Measurements from ENCODE around the gene CDHR5.

The CDHR5 gene

DNA sequence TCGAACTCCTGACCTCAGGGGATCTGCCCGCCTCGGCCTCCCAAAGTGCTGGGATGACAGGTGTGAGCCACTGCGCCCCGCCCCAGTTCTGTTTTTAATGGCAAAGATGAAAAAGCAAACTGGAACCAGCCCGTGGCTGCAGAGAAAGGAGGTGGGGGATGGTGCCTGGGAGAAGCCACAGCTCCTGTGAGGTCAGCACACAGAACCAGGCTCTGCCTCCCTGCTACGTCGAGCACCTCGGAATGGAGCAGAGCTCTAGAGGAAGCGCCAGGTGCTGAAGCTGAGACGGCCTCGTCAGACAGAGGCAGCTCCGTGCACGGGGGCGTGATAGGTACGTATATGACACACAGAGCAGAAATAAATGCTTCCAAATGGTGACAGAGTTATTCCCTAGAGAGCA, 20.8 kb upstream of the CDHR5 start:
- no peak for DNase-seq (ENCODE audit: low spot score)

DNA sequence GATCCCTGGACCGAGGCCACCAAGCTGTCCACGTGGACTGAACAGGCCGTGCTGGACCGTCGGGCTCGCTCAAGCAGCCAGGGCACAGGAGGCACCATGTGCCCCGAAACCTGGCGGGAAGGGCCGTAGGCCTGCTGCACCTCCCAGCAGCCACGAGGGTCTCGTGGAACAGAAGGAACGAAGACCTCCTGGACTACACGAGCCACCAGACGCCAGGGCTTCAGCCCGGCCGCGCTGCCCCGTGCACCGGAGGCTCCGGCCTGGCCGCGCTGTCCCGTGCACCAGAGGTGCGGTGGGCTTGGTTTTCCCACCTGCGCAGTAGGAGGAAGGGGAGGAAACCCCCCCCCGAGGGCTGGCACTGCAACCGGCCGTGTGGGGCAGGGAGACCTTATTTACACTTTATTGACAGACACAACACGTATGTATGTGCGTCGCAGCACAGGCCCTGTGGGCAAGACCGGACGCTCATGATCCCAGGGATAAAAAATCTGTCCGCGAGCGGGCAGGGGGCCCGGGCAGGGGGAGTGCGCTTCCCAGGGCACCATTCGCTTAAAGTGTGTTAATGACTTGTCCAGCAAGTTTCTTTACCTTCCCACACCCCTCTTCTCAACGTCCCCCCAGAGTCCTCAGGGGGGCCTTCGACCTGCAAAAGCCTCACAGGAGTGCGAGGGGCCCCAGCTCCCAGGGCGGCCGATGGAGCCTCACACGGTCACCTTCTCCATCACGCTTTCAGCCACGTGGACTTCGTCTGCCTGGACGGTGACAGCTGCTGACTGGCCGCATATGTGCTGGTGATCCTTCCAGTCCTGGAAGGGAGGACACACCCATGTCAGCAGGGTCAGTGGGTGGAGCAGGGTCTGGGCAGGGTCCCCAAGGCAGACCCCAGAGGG, 19.3 kb upstream of the CDHR5 start:
- DNase-seq (ENCODE audit: low spot score) = no peak

DNA sequence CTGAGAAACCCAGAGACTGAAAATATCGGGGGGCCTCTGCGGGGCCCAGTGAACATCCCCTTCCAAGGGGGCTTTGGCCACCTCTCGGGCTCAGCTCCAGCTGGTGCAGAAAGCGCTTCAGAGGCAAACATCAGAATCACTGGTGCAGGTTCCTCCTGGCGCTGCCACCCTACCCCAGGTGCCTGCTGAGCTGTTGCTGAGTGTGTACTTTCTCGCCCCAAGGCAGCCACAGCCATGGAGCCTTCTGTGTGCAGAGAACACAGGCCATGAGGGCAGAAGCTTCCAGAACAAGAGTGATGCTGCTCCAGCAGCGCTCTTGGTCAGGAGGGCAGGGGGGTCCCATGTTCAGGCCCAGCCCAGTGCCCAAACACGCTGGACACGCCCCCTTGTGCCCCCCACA, 18.6 kb upstream of the CDHR5 start:
- DNase-seq (ENCODE audit: low spot score) = no peak

DNA sequence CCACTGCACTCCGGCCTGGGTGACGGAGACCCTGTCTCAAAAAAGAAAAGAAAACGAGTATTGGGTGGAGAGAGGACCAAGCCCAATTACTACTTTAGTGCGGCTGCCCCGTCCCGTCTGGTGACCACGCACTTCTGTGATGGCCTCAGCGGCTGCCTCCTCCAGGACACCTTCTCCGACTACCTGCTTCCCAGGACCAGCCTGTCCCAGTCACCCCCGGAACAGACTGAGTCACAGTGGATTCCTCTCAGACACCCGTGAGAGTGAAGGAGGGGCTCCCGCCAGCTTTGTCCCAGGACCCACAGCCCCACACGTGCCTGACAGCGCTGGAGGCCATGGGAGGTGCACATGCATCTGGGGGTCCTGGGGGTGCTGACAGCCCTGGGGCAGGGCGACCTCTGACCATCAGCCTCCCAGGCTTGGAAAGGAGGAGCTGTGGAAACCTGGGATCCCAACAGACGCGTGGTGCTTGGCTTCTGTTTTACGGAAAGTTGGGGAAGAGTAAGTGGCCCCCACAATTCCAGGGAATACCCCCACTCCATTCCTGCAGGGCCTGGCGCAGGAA, 17.1 kb upstream of the CDHR5 start:
- no peak for DNase-seq (ENCODE audit: low spot score)

DNA sequence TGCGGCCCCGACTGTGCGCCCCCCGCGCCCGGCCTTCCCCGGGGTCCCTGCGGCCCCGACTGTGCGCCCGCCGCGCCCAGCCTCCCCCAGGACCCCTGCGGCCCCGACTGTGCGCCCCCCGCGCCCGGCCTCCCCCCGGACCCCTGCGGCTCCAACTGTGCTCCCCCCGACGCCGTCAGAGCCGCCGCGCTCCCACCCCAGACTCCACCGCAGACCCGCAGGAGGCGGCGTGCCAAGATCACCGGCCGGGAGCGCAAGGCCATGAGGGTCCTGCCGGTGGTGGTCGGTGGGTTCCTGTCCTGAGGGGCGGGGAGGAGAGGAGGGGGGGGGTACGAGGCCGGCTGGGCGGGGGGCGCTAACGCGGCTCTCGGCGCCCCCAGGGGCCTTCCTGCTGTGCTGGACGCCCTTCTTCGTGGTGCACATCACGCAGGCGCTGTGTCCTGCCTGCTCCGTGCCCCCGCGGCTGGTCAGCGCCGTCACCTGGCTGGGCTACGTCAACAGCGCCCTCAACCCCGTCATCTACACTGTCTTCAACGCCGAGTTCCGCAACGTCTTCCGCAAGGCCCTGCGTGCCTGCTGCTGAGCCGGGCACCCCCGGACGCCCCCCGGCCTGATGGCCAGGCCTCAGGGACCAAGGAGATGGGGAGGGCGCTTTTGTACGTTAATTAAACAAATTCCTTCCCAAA, 15.4 kb upstream of the CDHR5 start:
- DNase-seq (ENCODE audit: low spot score) = no peak

DNA sequence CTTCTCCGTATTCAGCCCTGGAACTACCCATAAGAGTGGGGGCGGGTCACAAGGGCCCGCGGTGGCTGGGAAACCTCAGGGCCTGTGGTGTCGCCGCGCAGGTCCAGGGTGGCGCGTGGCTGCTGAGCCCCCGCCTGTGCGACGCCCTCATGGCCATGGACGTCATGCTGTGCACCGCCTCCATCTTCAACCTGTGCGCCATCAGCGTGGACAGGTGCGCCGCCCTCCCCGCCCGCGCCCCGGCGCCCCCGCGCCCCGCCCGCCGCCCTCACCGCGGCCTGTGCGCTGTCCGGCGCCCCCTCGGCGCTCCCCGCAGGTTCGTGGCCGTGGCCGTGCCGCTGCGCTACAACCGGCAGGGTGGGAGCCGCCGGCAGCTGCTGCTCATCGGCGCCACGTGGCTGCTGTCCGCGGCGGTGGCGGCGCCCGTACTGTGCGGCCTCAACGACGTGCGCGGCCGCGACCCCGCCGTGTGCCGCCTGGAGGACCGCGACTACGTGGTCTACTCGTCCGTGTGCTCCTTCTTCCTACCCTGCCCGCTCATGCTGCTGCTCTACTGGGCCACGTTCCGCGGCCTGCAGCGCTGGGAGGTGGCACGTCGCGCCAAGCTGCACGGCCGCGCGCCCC, 14.7 kb upstream of the CDHR5 start:
- DNase-seq (ENCODE audit: low spot score) = no peak

DNA sequence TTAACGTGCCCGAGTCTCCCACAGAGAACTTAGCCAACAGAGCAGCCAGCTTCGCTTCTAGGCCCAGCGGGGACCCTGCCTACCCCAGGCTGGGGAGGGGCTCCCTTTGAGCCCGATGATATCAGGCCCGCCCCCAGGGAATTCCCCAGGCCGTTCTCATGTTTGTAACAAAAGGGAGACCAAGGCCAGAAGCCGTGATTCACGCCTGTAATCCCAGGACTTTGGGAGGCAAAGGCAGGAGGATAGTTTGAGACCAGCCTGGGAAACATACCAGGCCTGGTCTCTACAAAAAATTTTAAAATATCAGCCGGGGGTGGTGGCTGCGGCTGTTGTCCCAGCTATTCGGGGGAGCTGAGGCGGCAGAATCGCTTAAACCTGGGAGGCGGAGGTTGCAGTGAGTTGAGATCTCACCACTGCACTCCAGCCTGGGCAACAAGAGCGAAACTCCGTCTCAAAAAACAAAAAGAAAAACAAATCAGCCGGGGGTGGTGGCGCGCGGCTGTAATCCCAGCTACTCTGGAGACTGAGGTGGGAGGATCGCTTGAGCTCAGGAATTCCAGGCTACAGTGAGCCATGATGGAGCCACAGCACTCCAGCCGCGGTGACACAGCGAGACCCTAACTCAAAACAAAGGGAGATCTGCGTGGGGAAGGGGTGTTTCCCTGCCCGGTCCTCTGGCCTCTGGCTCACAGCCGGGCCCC, 14.0 kb upstream of the CDHR5 start:
- no peak for DNase-seq (ENCODE audit: low spot score)

DNA sequence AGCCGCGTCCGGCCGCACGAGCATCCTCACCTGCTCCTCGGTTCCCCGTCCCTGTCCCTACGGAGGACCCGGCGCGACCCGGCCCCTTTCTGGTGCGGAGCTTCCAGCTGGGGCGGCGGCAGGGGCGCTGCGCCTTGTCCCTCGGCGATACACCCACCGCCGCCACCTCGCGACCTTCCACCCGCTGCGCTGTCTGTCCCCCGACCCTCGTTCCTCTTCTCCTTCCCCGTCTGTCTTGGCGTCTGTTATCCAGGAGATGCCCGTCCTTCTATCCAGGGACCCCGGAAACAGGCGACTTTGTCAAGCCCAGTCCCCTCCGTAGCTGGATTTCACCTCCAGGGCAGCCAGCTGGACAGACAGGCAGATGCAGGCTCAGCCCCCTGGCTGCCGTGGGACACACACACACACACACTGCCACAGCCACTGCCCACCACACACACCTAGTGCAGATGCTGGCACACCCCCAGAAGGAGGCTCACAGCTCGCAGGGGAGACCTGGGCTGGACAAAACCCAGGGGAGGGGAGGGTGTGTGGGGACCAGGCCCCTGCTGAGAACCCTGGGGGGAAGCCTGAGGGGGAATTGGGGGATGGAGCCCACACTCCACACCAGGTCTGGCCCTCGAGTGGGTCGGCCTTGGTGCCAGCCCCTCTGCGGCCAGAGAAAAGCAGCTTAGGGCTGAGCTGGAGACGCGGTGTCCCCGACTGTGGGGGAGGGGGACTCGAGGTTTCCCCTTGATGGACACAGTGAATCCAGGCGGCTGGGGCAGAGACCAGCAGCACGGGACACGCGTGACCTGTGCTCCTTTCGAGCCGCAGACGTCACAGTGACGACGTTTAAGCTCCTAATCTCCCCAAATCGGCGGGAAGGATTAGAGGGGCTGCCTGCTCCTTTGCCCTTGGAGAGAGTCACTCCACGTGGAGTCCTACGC, 13.1 kb upstream of the CDHR5 start:
- no peak for DNase-seq (ENCODE audit: low spot score)

DNA sequence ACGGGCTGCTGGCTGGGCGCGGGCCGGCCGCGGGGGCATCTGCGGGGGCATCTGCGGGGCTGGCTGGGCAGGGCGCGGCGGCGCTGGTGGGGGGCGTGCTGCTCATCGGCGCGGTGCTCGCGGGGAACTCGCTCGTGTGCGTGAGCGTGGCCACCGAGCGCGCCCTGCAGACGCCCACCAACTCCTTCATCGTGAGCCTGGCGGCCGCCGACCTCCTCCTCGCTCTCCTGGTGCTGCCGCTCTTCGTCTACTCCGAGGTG, 12.5 kb upstream of the CDHR5 start:
- no peak for DNase-seq (ENCODE audit: low spot score)

DNA sequence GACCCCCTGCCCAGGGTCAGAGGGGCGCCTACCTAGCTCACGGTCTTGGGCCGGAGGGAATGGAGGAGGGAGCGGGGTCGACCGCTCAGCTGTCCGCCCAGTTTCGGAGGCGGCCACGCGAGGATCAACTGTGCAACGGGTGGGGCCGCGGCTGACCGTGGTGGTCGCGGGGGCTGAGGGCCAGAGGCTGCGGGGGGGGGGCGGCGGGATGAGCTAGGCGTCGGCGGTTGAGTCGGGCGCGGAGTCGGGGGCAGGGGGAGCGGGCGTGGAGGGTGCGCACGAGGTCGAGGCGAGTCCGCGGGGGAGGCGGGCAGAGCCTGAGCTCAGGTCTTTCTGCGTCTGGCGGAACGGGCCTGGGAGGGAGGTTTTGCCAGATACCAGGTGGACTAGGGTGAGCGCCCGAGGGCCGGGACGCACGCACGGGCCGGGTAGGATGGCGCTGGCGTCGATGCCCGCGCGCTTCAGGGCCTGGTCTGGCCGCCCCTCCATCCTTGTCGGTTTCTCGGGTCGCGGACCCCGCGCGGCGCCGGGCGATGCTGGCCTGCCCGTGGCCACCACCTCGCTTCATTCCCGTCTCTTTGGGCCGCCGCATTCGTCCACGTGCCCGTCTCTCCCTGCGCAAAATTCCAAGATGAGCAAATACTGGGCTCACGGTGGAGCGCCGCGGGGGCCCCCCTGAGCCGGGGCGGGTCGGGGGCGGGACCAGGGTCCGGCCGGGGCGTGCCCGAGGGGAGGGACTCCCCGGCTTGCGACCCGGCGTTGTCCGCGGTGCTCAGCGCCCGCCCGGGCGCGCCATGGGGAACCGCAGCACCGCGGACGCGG, 12.0 kb upstream of the CDHR5 start, which contains the start of gene DRD4:
Gene DRD4 (plus strand): TSS at position 759 of the 822 bp plus-strand sequence. CDS start 36 bp downstream, at position 795.
- peak; percentile 67 for DNase-seq (ENCODE audit: low spot score)

DNA sequence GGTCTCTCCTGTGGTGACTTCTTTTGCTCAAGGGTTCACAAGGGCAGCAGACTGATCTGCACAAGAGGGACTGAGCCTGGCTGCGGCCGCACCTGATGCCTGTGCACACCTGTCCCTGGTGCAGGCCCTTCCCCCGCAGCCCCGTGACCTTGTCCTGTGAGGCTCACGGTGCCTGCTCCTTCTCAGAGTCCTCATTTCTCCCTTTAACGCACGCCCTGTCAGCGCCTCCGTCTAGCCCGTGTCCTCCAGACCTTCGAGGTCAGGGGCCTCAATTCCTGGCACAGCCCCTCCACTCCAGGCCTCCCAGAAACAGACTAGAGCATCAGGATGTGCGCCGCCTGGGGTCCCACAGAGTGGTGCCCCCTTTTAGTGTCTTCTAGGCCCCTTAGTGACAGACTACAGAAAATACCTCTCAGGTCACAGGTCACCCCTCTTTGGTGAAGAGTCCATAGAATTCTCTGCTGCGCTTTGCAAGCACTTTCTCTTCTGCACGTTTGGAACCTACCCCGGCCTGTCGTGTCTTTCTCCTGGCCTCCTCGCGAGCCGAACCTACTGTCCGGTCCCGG, 11.3 kb upstream of the CDHR5 start:
- DNase-seq (ENCODE audit: low spot score) = no peak

DNA sequence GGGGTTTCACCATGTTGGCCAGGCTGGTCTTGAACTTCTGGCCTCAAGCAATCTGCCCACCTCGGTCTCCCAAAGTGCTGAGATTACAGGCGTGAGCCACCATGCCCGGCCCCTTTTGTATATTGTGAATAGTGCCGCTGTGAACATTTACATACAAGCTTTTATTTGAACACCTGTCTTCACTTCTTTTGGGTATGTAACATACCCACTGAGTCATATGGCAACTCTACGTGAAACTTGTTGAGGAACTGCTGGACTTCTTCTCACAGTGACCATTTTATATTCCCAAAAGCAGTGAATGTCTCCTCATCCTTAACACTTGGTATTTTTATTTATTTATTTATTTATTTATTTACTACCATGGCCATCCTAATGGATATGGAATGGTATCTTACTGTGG, 6.1 kb upstream of the CDHR5 start:
- no peak for DNase-seq (ENCODE audit: low spot score)

DNA sequence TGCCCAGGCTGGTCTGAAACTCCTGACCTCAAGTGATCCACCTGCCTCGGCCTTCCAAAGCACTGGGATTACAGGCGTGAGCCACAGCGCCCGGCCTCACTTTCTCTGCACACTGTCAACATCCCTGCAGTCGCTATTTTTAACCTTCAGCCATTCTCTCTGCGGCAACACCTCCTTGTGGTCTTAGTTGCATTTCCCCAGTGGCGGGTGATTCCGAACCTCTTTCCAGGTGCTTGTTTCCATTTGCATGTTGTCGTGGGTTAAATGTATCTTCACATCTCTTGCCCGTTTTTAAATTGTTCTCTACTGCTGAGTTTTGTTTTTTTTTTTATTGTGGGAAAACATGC, 4.5 kb upstream of the CDHR5 start:
- no peak for DNase-seq (ENCODE audit: low spot score)

DNA sequence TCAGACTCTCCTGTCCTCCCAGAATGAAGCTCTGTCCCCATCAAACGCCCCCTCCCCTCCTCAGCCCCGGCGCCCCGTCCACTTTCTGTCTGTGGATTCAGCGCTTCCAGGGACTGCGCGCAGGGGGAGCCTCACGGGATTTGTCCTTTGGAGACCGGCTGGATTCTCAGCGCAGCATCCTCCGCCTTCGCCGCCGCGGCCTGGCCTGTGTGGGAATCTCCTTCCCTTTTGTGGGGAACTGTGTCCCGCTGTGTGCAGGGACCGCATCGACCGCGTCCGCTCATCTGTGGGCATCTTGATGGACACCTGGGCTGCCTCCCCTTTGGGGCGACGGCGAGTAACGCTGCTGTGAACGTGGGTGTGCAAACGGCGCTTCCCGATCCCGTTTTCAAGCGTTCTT, 3.3 kb upstream of the CDHR5 start:
- no peak for DNase-seq (ENCODE audit: low spot score)

DNA sequence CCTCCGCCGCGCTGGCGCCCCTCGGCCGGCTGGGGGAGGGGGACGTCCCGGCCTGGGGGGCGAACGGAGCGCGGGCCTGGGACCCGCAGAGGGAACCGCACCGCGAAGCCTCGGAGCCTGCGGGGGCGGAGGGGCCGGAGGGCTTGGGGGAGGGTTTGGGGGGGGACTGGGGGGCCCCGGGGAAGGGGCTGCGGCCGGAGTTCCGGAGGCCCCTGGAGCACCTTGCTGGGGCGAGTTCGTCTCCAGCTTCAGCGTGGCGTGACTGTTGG, 2.5 kb upstream of the CDHR5 start:
- no peak for DNase-seq (ENCODE audit: low spot score)

DNA sequence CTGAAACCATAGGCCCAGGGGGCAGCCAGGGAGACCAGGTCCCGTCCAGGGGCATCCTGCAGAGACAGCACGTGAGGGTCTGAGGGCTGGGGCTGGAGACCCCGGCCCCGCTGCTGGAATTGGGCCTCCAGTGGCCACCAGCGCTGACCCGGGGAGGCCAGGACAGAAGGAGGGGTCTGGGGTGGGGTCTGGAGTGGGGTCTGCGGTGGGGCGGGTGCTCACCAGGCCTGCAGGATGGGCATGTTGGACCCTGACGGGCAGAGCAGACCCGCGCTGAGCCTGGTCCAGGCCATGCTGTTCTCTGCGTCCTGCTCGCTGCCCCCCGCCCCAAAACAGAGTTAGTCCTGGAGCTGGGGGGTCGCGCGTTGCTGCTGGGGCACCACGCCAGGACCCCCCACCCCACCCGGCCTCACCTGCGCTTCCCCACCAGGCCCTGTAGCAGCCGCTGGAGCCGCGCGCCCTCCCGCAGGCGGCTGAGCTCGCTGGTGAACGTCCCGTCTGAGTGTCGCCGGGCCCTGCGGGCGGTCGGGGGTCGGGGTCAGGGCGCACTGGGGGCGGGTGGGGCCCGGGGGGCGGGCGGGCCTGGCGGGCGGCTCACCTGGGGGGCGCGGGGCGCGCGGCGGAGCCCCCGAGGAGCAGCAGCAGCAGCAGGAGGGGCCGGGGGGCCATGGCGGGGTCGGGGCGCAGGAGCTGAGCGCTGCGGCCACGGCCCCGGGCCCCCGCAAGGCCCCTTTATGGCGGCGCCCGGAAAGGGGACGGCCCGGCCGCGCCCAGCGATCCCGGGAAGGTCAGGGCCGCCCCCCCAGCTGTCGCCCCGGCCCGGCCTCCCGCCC, 1.9 kb upstream of the CDHR5 start, which contains the start of gene SCT:
Gene SCT (minus strand): TSS at position 707 of the 833 bp plus-strand sequence. CDS start 38 bp downstream, at position 669.
- no peak for DNase-seq (ENCODE audit: low spot score)

DNA sequence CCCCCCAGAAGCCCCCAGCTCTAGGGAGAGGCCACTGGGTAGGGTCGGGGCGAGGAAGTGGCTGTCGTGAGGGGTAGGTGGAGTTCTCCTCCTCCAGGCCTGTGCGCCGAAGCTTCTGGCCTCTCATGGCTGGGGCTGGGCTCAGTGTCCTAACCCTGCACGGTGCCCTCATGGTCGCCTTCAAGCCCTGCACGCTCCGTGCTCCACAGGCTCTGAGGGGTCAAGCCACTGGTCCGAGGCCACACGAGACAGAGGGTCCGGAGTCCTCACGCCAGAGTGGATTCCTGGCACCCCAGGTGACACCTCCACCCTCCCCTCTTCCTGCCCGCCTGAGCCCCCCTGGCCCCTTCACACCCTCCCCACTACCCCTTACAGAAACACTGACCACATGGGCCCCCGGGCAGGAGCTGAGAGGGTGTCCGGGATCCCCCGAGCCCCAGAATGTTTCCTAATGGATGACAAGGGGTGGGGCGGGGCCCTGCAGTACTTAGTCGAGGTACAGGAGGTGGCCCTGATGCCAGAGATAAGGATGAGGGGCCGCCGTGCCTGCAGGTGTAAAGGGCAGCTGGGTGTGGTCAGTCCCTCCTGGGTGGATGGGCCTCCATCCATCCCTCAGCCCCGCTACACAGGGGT, 997 bp upstream of the CDHR5 start:
- no peak for DNase-seq (ENCODE audit: low spot score)

DNA sequence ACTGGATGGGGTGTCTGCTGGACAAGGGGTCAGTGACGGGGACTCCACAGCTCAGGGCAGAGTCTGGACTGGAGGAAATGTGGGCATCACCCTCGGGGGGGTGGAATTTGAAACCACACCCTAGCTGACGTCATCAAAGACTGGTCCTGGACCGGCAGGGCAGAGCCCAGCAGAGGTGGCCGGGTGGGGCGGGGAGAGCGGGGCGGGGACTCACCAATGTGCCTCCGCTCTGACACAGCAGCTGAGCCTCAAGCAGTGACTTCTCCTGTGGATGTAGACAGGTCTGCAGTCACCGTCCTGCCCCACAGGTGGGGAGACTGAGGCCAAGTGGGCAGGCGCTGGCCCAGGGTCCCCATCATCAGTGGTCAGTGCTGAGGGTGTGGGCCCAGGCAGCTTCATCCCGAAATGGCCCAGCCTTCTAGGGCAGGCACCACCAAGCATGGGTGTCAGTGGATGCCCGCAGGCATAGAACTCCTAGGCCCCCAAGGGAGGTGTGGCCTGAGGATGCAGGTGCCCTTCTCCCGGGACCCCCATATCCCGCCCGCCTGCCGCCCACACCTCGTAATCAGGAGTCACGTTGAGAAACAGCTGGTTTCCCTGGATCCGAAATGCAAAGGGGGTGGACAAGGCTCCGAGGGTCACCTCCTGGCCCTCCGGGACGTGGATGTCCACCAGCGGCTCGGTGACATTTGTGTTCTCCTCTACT, 603 bp downstream of the CDHR5 start:
- no peak for DNase-seq (ENCODE audit: low spot score)

Measured in hepatic stellate cell (primary cell).